Caki2 (cell line): ENCODE results near the gene RHOG. TPM values are rescaled to one million over a fixed set of nuclear protein-coding genes. Genes with fewer than 3 reads are reported as not detected.
"Not testable (repeated sequence)": the region's sequence is repeated elsewhere in the genome, so short reads cannot be mapped to it uniquely, and the experiment has no call there.

Experiments
- DNase-seq: peaks from one replicate; pipeline ENCODE4 v3.0.0-alpha.2; 2015; ENCODE audit warnings: low read depth
- in situ Hi-C: cut with HindIII; loops from 2 replicates; pipeline ENCODE4 v1.10.0; 2016; ENCODE audit warnings: low sequenced_read_pairs, low pct_unique_long_range_greater_than_20kb, mixed read lengths
- total RNA-seq: library from RNA; depleted of rRNA; stranded (reverse); fragments of >200 nt; shearing (Covaris generic); gene quantifications from 2 replicates; pipeline ENCODE4 v1.2.3, GENCODE V29; 2014; ENCODE audit warnings: low replicate concordance

Gene RHOG
- total RNA-seq, 1 experiment from 2014 or later = 9.3 TPM

DNA sequence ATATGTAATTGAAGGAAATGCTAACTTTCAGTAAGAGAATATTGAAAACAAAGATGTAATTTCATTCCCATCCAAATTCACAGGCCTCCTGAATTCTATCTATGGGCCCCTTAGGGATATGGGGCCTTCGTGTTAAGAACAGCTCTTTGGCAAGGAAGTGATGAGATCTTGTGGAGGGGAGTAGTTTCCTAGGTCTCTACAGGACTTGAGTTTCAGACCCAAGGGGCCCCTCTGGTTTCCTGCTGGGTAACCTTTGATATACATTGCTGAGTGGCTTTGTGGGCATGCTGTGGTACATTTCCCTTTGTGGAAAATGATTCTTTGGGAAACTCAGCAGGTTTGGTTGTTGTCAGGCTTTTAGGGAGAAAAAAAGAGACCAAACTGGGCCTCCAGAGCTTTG, 20.9 kb upstream of the RHOG start:
- in situ Hi-C loops = no loop called here
- DNase-seq = no peak

- in situ Hi-C loops = not testable (repeated sequence)
- DNase-seq = peak; percentile 23
These were observed 20.2 kb upstream of the RHOG start for GRCh38 chr11:3860898-3861393.

DNA sequence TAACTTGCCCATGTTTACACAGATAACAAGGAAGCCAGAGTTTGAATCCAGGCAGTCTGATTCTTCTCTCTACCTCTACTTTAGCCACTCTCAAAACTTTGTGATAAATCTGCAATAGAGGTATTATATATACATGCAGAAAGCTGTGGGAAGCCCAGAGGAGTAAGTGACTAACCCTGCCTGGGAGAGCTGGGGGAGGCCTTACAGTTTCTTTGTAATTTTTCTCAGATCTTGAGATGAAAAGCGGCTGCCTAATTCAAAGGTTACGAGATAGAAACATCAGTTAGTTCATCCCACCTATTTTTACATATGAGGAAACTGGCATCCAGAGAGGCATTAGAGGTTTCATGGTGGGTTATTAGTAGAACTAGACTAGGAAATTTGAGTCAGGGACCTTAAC, 19.6 kb upstream of the RHOG start:
- in situ Hi-C loops = no loop called here

GRCh38 chr11:3859373-3859881, 18.7 kb upstream of the RHOG start:
- DNase-seq = no peak
- in situ Hi-C loops = no loop called here

More for the DNA sequence above, 19.6 kb upstream of the RHOG start:
- DNase-seq = no peak

DNA sequence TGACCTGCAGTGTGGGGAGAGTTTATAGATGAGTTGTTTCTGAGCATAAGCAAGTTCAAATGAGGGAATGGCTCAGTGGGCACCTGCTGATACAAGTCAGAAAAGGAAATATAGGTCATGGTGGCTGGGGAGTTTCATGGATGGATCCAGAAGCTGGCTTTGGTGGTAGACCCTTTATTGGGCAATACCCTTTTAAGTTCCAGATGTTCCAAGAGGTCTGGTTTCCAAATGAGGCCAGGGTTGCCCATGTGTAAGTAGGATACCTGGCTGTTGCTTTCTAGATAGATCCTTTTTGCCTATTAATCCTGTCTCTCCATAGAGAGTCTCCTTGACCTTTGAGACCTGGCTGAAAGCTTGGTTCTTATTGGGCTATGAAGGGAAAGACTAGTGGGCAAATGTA, 16.9 kb upstream of the RHOG start:
- in situ Hi-C loops = no loop called here
- no peak for DNase-seq

GRCh38 chr11:3856856-3857553, 16.2 kb upstream of the RHOG start:
- in situ Hi-C loops = no loop called here
- DNase-seq = peak; percentile 17

- in situ Hi-C loops = no loop called here
- DNase-seq = peak; percentile 70
These were observed 15.2 kb upstream of the RHOG start for GRCh38 chr11:3855808-3856491.

GRCh38 chr11:3854977-3855807, 14.4 kb upstream of the RHOG start, which contains the start of gene STIM1:
STIM1 (plus strand) TSS chr11:3855664; CDS start chr11:3856271, 607 bp downstream.
- DNase-seq = peak; percentile 93
- in situ Hi-C loops = no loop called here

- no peak for DNase-seq
- in situ Hi-C loops = no loop called here
These were observed 13.9 kb upstream of the RHOG start for GRCh38 chr11:3854660-3854976.

DNA sequence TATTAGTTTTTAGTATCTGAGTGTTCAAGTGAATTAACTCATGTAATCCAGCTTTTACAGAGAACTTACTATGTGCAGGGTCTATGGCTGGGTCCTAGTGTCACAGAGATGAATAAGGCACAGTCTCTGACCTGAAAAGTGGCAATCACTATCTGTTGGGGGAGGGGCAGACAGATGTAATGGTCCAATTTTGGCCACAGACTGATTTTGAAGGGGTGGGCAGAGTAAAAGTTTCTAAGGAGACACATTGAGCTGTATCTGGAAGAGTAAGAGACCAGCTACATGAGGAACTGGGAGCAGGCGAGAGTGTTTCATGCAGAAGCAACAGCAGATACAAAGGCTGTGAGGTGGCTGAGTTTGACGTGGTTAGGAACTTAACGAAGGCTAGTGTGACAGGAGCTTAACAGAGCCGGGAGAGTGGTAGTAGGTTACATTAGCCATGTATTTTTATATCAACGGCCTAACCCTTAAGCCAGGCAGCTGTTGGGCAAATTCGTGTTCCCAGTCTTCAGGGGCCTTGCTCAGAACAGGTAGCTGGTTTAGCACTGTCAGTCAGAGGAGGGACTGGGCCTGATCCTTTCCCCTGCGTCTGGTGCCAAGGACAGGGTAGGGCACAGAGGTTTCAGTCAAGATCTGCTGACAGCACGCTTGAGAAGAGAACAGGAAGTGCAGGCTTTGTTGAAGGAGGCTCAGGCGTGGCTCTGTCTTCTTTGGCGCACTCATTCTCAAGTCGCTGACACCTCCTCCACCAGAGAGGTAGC, 13.3 kb upstream of the RHOG start:
- no peak for DNase-seq
- in situ Hi-C loops = no loop called here

DNA sequence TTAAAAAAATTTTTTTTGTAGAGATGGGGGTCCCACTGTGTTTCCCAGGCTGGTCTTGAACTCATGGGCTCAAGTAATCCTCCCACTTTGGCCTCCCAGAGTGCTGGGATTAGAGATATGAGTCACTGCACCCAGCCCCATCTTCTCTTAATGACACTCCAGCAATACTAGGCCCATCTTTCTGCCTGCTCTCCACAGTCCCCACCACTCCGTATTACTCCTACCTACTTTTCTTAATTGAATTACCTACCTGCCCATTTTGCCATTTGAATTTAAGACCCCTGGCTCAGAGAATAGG, 12.7 kb upstream of the RHOG start:
- DNase-seq = no peak
- in situ Hi-C loops = no loop called here

- peak; percentile 39 for DNase-seq
- in situ Hi-C loops = no loop called here
These were observed 8.6 kb upstream of the RHOG start for GRCh38 chr11:3849297-3849874.

DNA sequence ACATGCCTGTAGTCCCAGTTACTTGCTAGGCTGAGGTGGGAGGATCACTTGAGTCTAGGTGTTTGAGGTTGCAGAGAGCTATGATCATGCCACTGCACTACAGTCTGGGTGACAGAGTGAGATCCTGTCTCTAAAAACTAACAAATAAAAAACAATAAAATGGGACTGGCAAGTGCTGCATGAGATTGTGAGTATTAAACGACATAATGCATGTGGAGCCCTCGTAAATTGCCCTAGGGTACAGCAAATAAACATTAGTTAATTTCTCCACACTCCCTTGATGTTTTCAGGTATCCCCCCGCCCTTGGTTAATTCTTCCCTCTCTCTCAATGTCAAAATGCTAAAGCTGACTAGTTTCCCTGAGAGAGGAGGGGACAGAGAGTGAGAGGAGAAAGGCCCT, 4.9 kb upstream of the RHOG start:
- in situ Hi-C loops = no loop called here
- no peak for DNase-seq

DNA sequence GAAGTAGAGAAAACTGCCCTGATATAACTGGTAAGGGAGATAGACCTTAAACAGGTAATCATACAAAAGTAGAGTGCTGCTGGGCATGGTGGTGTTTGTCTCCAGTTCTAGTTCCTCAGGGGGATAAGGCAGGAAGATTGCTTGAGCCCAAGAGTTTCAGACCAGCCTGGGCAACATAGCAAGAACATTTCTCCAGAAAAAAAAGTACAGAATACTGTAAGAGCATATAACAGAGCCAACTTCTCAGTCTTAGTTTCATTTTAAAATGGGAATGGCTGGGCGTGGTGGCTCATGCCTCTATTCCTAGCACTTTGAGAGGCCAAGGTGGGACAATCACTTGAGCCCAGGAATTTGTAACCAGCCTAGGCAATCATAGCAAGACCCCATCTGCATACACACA, 4.5 kb upstream of the RHOG start:
- in situ Hi-C loops = no loop called here
- DNase-seq = no peak

GRCh38 chr11:3843326-3843725, 2.6 kb upstream of the RHOG start:
- in situ Hi-C loops = no loop called here
- no peak for DNase-seq

GRCh38 chr11:3841426-3842350, 929 bp upstream of the RHOG start:
- in situ Hi-C loops = no loop called here
- DNase-seq = peak; percentile 79
